AML-193 (cell line): ENCODE data around the gene LGALS4.
"Not testable (repeated sequence)": the region's sequence is repeated elsewhere in the genome, so short reads cannot be mapped to it uniquely, and the experiment has no call there.

Source experiments
- DNase-seq, 2 experiments: peaks; one replicate each; lab custom pipeline; 2025; lab: John Stamatoyannopoulos, UW

Gene LGALS4

DNA sequence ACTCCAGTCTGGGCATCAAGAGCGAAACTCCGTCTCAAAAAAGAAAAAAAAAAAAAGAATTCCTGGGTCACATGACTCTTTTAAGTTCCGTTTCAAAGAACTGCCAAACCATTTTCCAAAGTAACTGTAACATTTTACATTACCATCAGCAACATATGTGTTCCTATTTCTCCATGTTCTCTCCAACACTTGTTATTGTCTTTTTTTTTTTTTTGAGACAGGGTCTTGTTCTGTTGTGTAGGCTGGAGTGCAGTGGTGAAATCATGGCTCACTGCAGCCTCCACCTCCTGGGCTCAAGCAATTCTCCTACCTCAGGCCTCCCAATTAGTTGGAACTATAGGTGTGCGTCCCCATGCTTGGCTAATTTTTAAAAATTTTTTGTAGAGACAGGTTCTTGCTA, 17.2 kb downstream of the LGALS4 start:
- DNase-seq = no peak

DNA sequence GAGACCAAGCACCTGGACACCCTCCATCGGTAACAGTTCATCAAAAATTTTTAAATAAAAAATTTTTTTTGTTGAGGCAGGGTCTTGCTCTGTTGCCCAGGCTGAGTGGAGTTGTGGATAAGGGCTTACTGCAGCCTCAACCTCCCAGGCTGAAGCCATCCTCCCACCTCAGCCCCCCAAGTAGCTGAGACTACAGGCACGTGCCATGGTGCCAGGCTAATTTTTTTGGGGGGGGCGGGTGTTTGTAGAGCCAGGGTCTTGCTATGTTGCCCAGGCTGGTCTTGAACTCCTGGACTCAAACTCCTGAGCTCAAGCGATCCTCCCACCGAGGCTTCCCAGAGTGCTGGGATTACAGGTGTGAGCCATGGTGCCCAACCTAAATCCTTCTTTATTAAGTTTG, 19.1 kb downstream of the LGALS4 start:
- no peak for DNase-seq

DNA sequence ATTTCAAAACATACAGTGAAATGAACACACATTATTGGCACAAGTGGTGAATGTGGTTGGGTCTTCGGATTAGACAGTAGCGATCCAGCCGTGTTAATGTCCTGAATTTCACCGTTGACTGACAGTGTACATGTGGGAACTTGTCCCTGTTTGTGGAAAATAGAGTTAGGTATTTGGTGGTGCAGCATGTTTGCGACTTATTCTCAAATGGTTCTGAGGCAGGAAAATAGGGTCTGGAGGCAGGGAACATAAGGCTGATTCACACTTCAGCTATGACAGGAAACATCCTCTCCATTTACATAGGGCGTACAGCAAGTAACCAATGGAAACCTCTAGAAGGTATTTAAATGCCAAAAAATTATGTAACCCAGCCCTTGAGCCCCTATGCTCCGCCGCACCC, 19.6 kb downstream of the LGALS4 start:
- DNase-seq = no peak

DNA sequence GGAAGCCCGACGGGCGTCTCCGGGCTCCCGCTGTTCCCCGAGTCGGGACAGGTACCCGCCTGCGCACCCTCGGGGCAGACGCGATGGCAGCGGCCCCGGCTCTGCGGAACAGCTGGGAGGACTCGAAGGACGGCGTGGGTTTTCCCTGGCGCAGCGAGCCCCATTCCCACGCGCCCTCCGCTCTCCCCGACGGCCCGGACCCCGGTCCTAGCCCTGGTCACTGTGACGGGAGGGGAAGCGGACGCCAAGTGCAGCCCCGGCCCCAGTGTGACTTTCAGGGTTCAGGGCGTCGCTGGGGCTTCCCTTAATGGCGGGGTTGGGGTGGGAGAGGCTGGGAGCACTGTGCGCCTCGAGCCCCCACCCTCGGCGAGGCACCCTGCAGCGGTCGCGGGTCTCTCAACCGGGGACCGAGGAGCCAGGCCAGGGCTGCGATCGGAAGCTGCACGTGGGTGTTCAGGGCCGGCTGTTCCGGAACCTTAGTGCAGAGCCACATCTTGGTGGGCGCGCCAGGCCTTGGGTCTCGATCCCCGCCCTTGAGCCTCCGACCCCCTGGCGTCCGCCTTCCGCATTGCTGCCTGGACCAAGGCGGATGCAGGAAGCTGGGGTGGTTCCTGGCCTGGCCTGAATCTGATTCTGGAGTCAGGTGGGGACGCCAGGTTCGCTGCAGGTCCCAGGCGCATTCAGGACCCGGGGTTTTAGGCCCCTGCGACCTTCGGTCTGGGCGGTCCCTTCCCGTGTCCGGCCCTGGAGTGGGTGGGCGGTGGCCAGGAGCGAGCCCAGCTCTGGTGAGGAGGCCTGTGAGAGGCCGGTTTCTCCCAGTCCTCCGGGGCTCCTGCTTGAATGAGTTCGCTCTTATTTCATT, 20.3 kb downstream of the LGALS4 start:
- no peak for DNase-seq

- not testable (repeated sequence) for DNase-seq
Observed at GRCh38 chr19:38791451-38792064, 21.2 kb downstream of the LGALS4 start.

GRCh38 chr19:38790507-38791403, 22.0 kb downstream of the LGALS4 start:
- not testable (repeated sequence) for DNase-seq

GRCh38 chr19:38788478-38789243, 24.1 kb downstream of the LGALS4 start, which contains the start of gene LGALS7B:
Gene LGALS7B, plus strand, starts transcription at chr19:38789200. Its CDS starts 27 bp downstream, at chr19:38789227.
- no peak for DNase-seq

- DNase-seq = no peak
Observed at GRCh38 chr19:38786572-38787265, 26.0 kb downstream of the LGALS4 start.

DNA sequence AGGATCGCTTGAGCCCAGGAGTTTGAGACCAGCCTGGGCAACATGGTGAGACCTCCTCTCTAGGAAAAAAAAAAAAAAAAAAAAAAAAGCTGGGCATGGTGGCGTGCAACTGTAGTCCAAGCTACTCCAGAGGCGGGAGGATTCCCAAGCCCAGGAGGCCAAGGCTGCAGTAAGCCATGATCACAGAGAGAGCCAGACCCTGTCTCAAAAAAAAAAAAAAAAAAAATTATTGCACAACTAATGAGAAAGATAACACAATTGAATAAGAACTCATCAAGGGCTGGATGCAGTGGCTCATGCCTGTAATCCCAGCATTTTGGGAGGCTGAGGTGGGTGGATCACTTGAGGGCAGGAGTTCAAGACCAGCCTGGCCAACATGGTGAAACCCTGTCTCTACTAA, 26.7 kb downstream of the LGALS4 start:
- DNase-seq = not testable (repeated sequence)

DNA sequence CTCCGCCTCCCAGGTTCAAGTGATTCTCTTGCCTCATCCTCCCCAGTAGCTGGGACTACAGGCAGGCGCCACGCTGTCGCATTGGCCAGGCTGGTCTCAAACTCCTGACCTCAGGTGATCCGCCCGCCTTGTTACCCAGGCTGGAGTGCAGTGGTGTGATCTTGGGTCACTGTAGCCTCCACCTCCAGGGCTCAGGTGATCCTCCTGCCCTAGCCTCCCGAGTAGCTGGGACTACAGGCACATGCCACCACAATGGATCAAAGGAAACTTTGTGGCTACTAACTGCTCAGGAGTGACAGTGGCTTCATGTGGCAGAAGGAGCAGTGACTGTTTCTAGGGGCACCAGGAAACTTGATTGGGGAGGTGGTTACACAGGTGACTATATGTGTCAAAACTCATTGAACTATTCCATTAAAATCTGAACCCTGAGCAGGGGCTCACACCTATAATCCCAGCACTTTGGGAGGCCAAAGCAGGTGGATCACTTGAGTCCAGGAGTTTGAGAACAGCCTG, 27.5 kb downstream of the LGALS4 start:
- DNase-seq = no peak

GRCh38 chr19:38784224-38784623, 28.5 kb downstream of the LGALS4 start:
- DNase-seq = no peak

- not testable (repeated sequence) for DNase-seq
Observed at GRCh38 chr19:38782212-38782611, 30.5 kb downstream of the LGALS4 start.

DNA sequence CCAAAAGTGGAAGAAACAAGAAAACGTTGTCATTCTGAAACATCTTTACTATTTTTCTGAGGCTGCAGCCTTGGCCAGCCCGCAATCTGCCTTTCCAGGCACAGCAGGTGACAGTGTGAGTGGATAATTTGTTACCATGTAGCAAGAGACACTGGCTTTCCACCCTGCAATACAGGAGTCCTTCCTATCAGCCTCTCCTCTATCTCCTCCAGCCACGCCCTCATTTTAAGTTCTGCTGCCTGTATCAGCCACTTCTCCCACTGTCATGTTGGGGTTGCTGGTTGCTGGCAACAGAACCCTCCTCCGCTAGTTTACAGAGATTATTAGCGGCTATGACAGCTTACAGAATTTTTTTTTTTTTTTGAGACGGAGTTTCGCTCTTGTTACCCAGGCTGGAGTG, 31.7 kb downstream of the LGALS4 start:
- DNase-seq = no peak

GRCh38 chr19:38780443-38780842, 32.3 kb downstream of the LGALS4 start:
- DNase-seq = no peak

DNA sequence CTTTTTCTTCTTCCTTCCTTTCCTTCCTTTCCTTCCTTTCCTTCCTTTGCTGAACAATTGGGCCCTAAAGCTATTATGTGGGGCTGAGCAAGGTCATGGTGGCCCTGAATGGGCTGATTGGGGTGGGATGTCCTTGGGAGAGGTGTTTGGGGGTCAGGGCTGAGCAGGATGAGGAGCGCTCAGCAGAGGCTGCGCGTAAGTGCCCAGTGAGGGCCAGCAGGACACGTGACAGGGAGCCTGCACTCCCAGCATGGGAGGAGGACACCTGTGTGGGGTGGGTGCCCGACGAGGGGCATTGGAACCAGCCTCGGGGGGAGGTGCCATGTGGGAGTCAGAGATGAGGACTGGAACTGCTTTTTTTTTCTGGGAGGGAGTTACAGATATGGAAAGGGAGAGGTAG, 34.0 kb downstream of the LGALS4 start:
- no peak for DNase-seq

DNA sequence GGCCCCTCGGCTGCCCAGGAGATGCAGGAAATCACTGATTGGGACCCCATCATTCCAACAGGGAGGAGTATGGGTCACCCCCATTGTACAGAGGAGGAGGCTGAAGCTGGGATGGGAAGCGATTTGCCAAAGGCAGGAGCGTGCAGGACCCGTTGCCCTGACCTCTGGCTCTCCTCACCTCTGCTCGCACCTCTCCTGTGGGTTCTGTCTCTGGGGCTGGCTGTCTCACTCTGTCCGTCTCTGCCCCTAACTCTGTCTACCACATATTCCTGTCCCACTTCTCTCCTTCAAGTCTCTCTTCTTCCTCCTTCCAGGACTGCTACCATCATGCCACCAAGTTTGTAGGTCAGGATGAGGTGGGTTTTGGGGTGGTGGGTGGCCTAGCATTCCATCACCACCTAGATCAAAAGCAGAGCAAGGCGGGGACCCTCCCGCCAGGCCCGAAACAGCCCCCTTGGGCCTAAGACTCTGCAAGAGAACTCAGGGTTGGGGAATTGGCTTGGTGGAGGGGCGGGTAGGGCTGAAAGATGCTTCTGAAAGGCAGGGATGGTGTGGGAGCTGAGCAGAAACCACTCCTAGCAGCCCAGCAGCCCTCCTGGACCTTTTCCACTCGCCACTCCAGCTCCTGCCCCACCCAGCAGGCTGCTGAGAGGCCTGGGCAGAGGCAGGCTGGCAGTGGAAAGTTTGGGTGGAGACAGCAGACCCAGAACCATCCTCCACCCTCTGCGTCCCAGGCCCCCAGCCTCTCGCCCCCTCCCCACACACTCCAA, 38.4 kb downstream of the LGALS4 start:
- no peak for DNase-seq

GRCh38 chr19:38773469-38774177, 39.1 kb downstream of the LGALS4 start, which contains the start of gene LGALS7:
Gene LGALS7, minus strand, starts transcription at chr19:38773517. Its CDS starts 25 bp downstream, at chr19:38773492.
- no peak for DNase-seq

- not testable (repeated sequence) for DNase-seq
Observed at GRCh38 chr19:38771569-38771968, 41.2 kb downstream of the LGALS4 start.

DNA sequence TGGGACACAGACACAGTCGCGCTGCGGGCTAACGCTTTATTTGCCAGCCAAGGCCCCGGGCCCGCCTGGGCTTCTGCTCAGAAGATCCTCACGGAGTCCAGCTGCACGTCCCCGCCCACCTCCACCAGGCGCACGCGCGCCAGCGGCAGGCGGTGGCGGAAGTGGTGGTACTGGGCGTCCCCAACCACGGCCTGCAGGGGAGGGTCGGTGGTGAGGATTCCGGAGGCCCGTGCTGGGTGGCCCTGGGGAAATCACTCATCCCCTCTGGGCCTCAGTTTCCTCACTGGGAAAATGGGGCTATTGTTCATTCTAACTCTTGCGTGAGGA, 41.8 kb downstream of the LGALS4 start:
- DNase-seq = not testable (repeated sequence)
